22Rv1 (cell line): ENCODE data around the gene ALG8.

ENCODE experiments used
- CTCF ChIP-seq: fragments of 450-650 bp; IDR thresholded peaks from 2 replicates; pipeline ENCODE4 v1.5.1; 2017; ENCODE audit warnings: mild to moderate bottlenecking
- ZFX ChIP-seq: fragments of 450-650 bp; IDR thresholded peaks from 2 replicates; pipeline ENCODE4 v1.6.1; 2017; ENCODE audit warnings: antibody characterized with exemption, borderline replicate concordance

- TF ChIP-seq CTCF: no peak
- no peak for TF ChIP-seq ZFX
Measured at GRCh38 chr11:78071717-78072116, 67.7 kb downstream of the ALG8 start.
